Measurements from ENCODE around the gene MAGEA9B.

DNA sequence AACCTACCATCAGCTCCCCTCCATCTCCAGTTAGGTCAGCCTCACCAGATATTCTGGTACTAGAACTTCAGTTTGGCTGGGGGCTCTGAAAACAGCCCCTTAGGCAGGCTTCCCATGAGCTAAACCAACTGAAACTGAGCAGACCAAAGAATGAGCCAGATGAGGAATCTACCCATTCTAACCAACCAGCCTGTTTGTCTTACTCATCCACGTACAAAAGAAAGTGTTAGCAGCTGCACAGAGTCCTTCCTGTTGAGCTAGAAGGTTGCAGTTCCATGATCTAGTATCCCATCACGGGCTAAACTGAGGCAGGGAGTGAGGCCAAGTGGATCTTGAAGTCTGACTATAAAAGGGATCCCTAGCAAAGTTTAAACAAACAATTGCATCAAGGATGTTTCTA, 17.5 kb downstream of the MAGEA9B start:
- TF ChIP-seq CTCF (IDR thresholded peaks at IDR 0.05; ENCODE audit: poor library complexity) (no peak), EZH2 (IDR thresholded peaks at IDR 0.05; ENCODE audit: borderline replicate concordance) (no peak), EZH2phosphoT487 (IDR thresholded peaks at IDR 0.05; ENCODE audit: low read depth, severe bottlenecking, unreplicated experiment) (no peak)

Data from hepatocyte (in vitro differentiated cells).